Neural cell (in vitro differentiated cells): Measurements from ENCODE around the gene AQP12A. TPM values are rescaled to one million over a fixed set of nuclear protein-coding genes. Genes with fewer than 3 reads are reported as not detected.

Experiments
- H2AFZ ChIP-seq: fragments of 200-600, 300-800 bp; sonication (generic), shearing (Covaris generic); 2 replicates; pipeline ENCODE4 v1.6.0; 2014; ENCODE audit warnings: low read depth, mild to moderate bottlenecking, antibody characterized with exemption, low read length, moderate library complexity
- H3F3A ChIP-seq: fragments of 200-600 bp; shearing (Covaris generic); 2 replicates; pipeline ENCODE4 v1.6.1; 2016; ENCODE audit warnings: mild to moderate bottlenecking, moderate library complexity, mixed read lengths, antibody characterized with exemption, low read length; ENCODE audit not compliant: insufficient read depth, poor library complexity, severe bottlenecking
- H3K27ac ChIP-seq: fragments of 200-600, 300-800 bp; sonication (generic), shearing (Covaris generic); 2 replicates; pipeline ENCODE4 v1.5.1; 2014; ENCODE audit warnings: mild to moderate bottlenecking, low read length, moderate library complexity
- H3K27me3 ChIP-seq: fragments of 300-800, 200-600 bp; sonication (generic), shearing (Covaris generic); 2 replicates; pipeline ENCODE4 v1.6.0; 2014; ENCODE audit warnings: mild to moderate bottlenecking, low read depth, low read length, moderate library complexity; ENCODE audit not compliant: insufficient read depth
- H3K36me3 ChIP-seq: fragments of 300-800, 200-600 bp; sonication (generic), shearing (Covaris generic); 2 replicates; pipeline ENCODE4 v1.5.1; 2014; ENCODE audit warnings: mild to moderate bottlenecking, antibody characterized with exemption, low read length, moderate library complexity; ENCODE audit not compliant: insufficient read depth
- H3K4me2 ChIP-seq: fragments of 300-800, 200-600 bp; sonication (generic), shearing (Covaris generic); 2 replicates; pipeline ENCODE4 v1.6.0; 2014; ENCODE audit warnings: mild to moderate bottlenecking, low read length
- H3K4me3 ChIP-seq: fragments of 300-800, 200-600 bp; sonication (generic), shearing (Covaris generic); 2 replicates; pipeline ENCODE4 v1.5.1; 2014; ENCODE audit warnings: mild to moderate bottlenecking, low read length, moderate library complexity
- H3K79me2 ChIP-seq: fragments of 200-600 bp; shearing (Covaris generic); replicated peaks from 2 replicates; pipeline ENCODE4 v1.6.0; 2014; ENCODE audit warnings: mild to moderate bottlenecking, low read length, moderate library complexity; ENCODE audit not compliant: insufficient read depth
- H3K9ac ChIP-seq: fragments of 300-800, 200-600 bp; sonication (generic), shearing (Covaris generic); 2 replicates; pipeline ENCODE4 v1.6.1; 2016; ENCODE audit warnings: mild to moderate bottlenecking, low read length, mixed read lengths
- H3K9me2 ChIP-seq: fragments of 200-600 bp; shearing (Covaris generic); 2 replicates; pipeline ENCODE4 v1.6.1; 2016; ENCODE audit warnings: mild to moderate bottlenecking, low read length, mixed read lengths; ENCODE audit not compliant: insufficient read depth
- H3K9me3 ChIP-seq: fragments of 200-600, 300-800 bp; sonication (generic), shearing (Covaris generic); 2 replicates; pipeline ENCODE4 v1.6.1; 2016; ENCODE audit warnings: mild to moderate bottlenecking, mixed run types, low read length, moderate library complexity, mixed read lengths
- H4K20me1 ChIP-seq: fragments of 200-600 bp; shearing (Covaris generic); 2 replicates; pipeline ENCODE4 v1.6.1; 2016; ENCODE audit warnings: mild to moderate bottlenecking, mixed run types; ENCODE audit not compliant: insufficient read depth
- CTCF ChIP-seq: fragments of 450-650 bp; IDR thresholded peaks from 2 replicates; pipeline ENCODE4 v1.5.1; 2014; ENCODE audit warnings: antibody characterized with exemption, mild to moderate bottlenecking, moderate library complexity; ENCODE audit not compliant: poor library complexity, severe bottlenecking
- EP300 ChIP-seq: fragments of 450-650 bp; conservative IDR thresholded peaks from 2 replicates; pipeline ENCODE4 v1.6.1; 2014; ENCODE audit warnings: antibody characterized with exemption, mild to moderate bottlenecking, moderate library complexity; ENCODE audit not compliant: poor library complexity, severe bottlenecking
- EZH2 ChIP-seq: fragments of 200-600, 300-800 bp; shearing (Covaris generic), sonication (generic); IDR thresholded peaks from 2 replicates; pipeline ENCODE4 v1.6.1; 2014; ENCODE audit warnings: antibody characterized with exemption, low read length, borderline replicate concordance, mild to moderate bottlenecking; ENCODE audit not compliant: insufficient read depth, poor library complexity, severe bottlenecking
- MXI1 ChIP-seq: fragments of 450-650 bp; conservative IDR thresholded peaks from 2 replicates; pipeline ENCODE4 v1.6.1; 2014; ENCODE audit warnings: antibody characterized with exemption, mild to moderate bottlenecking; ENCODE audit not compliant: poor library complexity, severe bottlenecking
- POLR2AphosphoS5 ChIP-seq: IDR thresholded peaks from 2 replicates; pipeline ENCODE4 v1.6.1; 2012
- RAD21 ChIP-seq: fragments of 450-650 bp; conservative IDR thresholded peaks from 2 replicates; pipeline ENCODE4 v1.6.1; 2014; ENCODE audit warnings: antibody characterized with exemption, mild to moderate bottlenecking, moderate library complexity
- SMC3 ChIP-seq: fragments of 450-650 bp; conservative IDR thresholded peaks from 2 replicates; pipeline ENCODE4 v1.6.1; 2014; ENCODE audit warnings: antibody characterized with exemption, mild to moderate bottlenecking, moderate library complexity; ENCODE audit not compliant: poor library complexity
- TAF1 ChIP-seq: IDR thresholded peaks from 2 replicates; pipeline ENCODE4 v1.6.1; 2012; ENCODE audit warnings: low read depth
- polyA plus RNA-seq: library from polyadenylated mRNA; depleted of rRNA; stranded (reverse); fragments of >200 nt; gene quantifications from 2 replicates; pipeline ENCODE4 v1.2.3, GENCODE V29; 2014
- TF ChIP-seq, protein P1 (sequence below): IDR thresholded peaks from 2 replicates; pipeline ENCODE4 v1.6.1; 2012; ENCODE audit warnings: borderline replicate concordance

The AQP12A gene
- polyA plus RNA-seq, 1 donor from 2014 or later: not detected

- Histone ChIP-seq H2AFZ (no peak overlapping the region), H3K9me3 (no peaks in the 10 kb centered on the region), H3K9ac (no peak overlapping the region), H3F3A (no peaks in the 10 kb centered on the region), H3K4me3 (no peak overlapping the region), H3K79me2 (no peaks in the 10 kb centered on the region), H3K27ac (no peak overlapping the region), H3K36me3 (no peaks in the 10 kb centered on the region), H3K27me3 (no peaks in the 10 kb centered on the region), H3K9me2 (no peaks in the 10 kb centered on the region), H4K20me1 (no peaks in the 10 kb centered on the region), H3K4me2 (no peak overlapping the region)
- TF ChIP-seq MXI1: no peak
- no peak for TF ChIP-seq RAD21
- TF ChIP-seq SMC3: no peak
- no peak for TF ChIP-seq EZH2
- TF ChIP-seq EP300: no peak
- no peak for TF ChIP-seq TAF1
These were observed 32.2 kb downstream of the AQP12A start for GRCh38 chr2:240723851-240724250.

GRCh38 chr2:240724431-240724830 is 32.8 kb downstream of the AQP12A start:
- no peaks in the 10 kb centered on the region for H3K9me3 ChIP-seq
- no peak overlapping the region for H2AFZ ChIP-seq
- H3F3A ChIP-seq: no peaks in the 10 kb centered on the region
- H3K9me2 ChIP-seq: no peaks in the 10 kb centered on the region
- no peak overlapping the region for H3K4me2 ChIP-seq
- H3K4me3 ChIP-seq: no peak overlapping the region
- no peaks in the 10 kb centered on the region for H3K27me3 ChIP-seq
- no peak for TF ChIP-seq SMC3
- no peak for TF ChIP-seq RAD21
- TF ChIP-seq CTCF: no peak
- TF ChIP-seq EP300: no peak
- TF ChIP-seq, protein P1, sequence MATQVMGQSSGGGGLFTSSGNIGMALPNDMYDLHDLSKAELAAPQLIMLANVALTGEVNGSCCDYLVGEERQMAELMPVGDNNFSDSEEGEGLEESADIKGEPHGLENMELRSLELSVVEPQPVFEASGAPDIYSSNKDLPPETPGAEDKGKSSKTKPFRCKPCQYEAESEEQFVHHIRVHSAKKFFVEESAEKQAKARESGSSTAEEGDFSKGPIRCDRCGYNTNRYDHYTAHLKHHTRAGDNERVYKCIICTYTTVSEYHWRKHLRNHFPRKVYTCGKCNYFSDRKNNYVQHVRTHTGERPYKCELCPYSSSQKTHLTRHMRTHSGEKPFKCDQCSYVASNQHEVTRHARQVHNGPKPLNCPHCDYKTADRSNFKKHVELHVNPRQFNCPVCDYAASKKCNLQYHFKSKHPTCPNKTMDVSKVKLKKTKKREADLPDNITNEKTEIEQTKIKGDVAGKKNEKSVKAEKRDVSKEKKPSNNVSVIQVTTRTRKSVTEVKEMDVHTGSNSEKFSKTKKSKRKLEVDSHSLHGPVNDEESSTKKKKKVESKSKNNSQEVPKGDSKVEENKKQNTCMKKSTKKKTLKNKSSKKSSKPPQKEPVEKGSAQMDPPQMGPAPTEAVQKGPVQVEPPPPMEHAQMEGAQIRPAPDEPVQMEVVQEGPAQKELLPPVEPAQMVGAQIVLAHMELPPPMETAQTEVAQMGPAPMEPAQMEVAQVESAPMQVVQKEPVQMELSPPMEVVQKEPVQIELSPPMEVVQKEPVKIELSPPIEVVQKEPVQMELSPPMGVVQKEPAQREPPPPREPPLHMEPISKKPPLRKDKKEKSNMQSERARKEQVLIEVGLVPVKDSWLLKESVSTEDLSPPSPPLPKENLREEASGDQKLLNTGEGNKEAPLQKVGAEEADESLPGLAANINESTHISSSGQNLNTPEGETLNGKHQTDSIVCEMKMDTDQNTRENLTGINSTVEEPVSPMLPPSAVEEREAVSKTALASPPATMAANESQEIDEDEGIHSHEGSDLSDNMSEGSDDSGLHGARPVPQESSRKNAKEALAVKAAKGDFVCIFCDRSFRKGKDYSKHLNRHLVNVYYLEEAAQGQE: no peak
- TF ChIP-seq MXI1: no peak
- TF ChIP-seq POLR2AphosphoS5: no peak
- no peak for TF ChIP-seq TAF1
- TF ChIP-seq EZH2: no peak
- H3K9ac ChIP-seq: no peak overlapping the region
- H3K36me3 ChIP-seq: no peaks in the 10 kb centered on the region
- H3K79me2 ChIP-seq: no peaks in the 10 kb centered on the region
- no peak overlapping the region for H3K27ac ChIP-seq
- no peaks in the 10 kb centered on the region for H4K20me1 ChIP-seq
